Kidney epithelial cell (primary cell): ENCODE measurements around the gene MERTK. TPM values are rescaled to one million over a fixed set of nuclear protein-coding genes. Genes with fewer than 3 reads are reported as not detected.

ENCODE experiments used
- DNase-seq: peaks from one replicate; pipeline ENCODE4 v3.0.0-alpha.2; 2010; ENCODE audit warnings: low read depth
- H3K27me3 ChIP-seq: 2 replicates; pipeline ENCODE4 v1.6.0; 2011; ENCODE audit warnings: low read length; ENCODE audit not compliant: control insufficient read depth, insufficient read depth
- H3K36me3 ChIP-seq: 2 replicates; pipeline ENCODE4 v1.5.1; 2011; ENCODE audit warnings: low read length; ENCODE audit not compliant: control insufficient read depth, insufficient read depth
- H3K4me3 ChIP-seq: 2 replicates; pipeline ENCODE4 v1.5.1; 2011; ENCODE audit warnings: low read depth, mild to moderate bottlenecking, control low read depth, low read length
- total RNA-seq: library from RNA; depleted of rRNA; stranded (reverse); fragments of >200 nt; gene quantifications from 2 replicates; pipeline ENCODE4 v1.2.3, GENCODE V29; 2015
- TF ChIP-seq, protein P1 (sequence below): IDR thresholded peaks from 2 replicates; pipeline ENCODE4 v1.5.1; 2011; ENCODE audit warnings: mild to moderate bottlenecking, moderate library complexity, low read length, control low read depth, inconsistent platforms; ENCODE audit not compliant: insufficient read depth, poor library complexity, severe bottlenecking

MERTK gene
- total RNA-seq, 1 donor from 2014 or later, result 4.1 TPM

DNA sequence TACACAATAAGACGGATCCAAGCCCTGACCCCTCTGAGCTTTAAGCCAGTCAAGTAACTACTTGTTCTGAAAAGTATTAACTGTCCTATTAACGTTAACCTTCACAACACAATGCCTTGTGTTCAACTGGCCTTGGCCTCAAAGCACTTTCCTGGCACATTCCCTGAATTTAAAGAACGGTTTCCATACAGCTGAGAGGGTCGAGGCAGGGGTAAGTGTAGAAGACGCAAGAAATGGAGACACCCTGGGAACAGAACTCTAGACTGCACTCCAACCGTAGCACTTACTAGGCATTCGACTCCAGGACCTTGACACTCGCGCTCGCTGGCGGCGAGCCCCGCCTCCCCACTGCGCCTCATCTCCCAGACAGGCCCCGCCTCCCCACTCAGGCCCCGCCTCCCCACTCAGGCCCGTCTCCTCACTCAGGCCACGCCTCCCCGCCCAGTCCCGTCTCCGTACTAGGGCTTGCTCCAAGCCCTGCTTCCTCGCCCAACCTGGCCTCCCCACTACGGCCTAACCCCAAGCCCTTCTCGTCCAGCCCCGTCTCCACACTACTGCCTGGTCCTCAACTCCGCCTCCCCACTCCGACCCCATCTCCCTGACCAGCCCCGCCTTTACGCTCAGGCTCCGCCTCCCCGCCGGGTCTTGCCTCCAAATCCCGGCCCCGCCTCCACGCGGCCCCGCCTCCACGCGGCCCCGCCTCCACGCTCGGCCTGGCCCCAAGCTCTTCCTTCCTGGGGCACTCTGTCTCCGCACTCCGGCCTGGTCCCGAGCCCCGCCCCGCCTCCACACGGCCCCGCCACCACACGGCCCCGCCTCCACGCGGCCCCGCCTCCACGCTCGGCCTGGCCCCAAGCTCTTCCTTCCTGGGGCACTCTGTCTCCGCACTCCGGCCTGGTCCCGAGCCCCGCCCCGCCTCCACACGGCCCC lies 155.8 kb downstream of the MERTK start:
- no peaks in the 10 kb centered on the region for H3K36me3 ChIP-seq
- H3K27me3 ChIP-seq, result no peaks in the 10 kb centered on the region
- peak; percentile 47 for DNase-seq
- peak overlapping the region; percentile 76 for H3K4me3 ChIP-seq
- TF ChIP-seq, protein P1, sequence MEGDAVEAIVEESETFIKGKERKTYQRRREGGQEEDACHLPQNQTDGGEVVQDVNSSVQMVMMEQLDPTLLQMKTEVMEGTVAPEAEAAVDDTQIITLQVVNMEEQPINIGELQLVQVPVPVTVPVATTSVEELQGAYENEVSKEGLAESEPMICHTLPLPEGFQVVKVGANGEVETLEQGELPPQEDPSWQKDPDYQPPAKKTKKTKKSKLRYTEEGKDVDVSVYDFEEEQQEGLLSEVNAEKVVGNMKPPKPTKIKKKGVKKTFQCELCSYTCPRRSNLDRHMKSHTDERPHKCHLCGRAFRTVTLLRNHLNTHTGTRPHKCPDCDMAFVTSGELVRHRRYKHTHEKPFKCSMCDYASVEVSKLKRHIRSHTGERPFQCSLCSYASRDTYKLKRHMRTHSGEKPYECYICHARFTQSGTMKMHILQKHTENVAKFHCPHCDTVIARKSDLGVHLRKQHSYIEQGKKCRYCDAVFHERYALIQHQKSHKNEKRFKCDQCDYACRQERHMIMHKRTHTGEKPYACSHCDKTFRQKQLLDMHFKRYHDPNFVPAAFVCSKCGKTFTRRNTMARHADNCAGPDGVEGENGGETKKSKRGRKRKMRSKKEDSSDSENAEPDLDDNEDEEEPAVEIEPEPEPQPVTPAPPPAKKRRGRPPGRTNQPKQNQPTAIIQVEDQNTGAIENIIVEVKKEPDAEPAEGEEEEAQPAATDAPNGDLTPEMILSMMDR, result no peak

DNA sequence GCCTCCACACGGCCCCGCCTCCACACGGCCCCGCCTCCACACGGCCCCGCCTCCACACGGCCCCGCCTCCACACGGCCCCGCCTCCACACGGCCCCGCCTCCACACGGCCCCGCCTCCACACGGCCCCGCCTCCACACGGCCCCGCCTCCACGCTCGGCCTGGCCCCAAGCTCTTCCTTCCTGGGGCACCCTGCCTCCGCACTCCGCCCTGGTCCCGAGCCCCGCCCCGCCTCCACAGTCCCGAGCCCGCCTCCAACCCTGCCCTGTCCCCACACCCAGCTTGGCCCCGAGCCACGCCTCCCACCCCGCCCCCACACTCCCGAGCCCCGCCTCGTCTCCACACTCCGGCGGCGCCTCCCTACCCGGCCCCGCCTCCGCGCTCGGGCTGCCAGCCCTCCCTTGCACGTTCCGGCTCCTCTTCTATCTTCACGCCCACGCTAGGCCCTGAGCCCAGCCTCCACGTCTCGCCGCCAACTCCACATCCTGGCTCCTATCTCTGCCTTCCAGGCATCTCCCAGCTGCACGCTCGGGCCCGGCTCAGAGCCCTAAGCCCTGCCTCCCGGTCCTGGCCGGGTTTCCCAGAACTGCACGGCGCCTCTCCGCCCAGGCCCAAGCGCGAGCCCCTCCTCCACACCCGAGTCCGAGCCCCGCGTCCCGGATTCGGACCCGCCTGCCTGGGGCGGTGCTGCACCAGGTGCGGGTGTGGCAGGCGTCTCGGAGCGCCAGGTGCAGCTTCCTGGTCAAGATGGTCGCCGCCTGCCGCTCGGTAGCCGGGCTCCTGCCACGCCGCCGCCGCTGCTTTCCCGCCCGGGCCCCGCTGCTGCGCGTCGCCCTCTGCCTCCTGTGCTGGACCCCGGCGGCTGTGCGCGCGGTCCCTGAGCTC lies 156.7 kb downstream of the MERTK start, which contains the start of gene TMEM87B:
Gene TMEM87B, plus strand, starts transcription at position 423 of the 883 bp plus-strand sequence. Its CDS starts 323 bp downstream, at position 746.
- Histone ChIP-seq H3K27me3 (no peaks in the 10 kb centered on the region), H3K4me3 (peak within 1 kb of the TSS; percentile 76), H3K36me3 (no peaks in the 10 kb centered on the region)
- DNase-seq, result peak; percentile 74
- TF ChIP-seq, protein P1, result no peak

DNA sequence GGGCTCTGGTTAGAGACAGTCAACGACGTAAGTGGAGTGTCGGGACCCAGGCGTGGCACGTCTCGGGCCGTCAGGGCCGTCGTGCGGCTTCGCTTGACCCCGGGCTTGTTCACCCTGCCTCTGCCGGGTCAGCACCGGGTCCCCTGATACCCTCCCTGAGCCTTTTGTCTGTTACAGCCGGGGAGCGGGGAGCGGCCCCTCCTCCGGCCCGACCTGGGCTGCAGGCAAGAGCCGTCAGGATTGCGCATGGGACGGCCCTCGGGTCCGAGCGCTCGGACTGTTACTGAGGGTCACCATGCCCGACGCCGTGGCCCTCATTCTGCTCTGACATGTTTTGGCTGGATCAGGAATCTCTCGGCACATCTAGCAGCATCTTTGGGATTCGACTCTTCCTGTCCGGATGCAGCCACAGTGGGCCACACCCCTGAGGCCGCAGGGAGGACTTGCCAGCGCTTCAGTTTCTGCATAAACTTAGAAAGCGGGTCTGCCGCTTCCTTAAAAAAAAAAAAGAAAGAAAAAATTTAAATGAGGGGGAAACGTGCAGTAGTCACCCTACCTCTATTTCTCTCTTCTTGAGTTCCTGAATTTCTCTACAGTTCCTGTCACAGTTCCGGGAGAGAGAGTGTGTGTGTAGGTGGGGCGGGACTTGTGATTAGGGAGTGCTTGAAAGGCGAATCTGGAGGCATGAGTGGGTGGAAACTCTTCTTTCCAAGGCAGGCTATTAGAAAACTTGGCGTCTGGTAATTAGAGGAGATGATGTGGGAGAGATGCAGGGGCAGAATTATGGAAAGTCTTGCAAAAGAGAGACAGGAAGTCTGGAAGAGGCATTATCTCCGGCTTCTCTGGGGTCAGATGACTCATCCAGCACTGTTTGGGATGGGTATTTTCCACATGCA lies 157.6 kb downstream of the MERTK start:
- H3K27me3 ChIP-seq, result no peaks in the 10 kb centered on the region
- H3K36me3 ChIP-seq, result no peaks in the 10 kb centered on the region
- H3K4me3 ChIP-seq, result peak overlapping the region; percentile 72
- DNase-seq, result peak; percentile 51
- TF ChIP-seq, protein P1, result no peak

DNA sequence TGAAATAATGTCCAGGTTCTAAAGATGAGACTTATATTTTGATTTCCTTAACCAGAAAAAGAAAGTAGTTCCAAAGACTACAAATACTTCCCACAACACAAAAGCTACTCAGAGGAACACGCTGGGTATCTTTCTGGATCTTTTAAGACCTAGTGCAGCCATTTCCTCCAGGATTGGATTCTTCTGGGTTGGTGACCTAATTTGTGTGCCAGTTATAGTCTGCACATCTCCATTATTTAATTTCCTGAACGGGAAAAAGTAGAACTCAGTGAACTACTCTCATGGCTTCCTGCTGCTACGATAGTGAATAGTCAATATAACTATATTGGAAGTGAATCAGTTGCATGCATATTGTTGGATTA lies 158.2 kb downstream of the MERTK start:
- Histone ChIP-seq H3K36me3 (no peaks in the 10 kb centered on the region), H3K27me3 (no peaks in the 10 kb centered on the region), H3K4me3 (peak overlapping the region; percentile 72)
- DNase-seq, result no peak
- TF ChIP-seq, protein P1, result no peak

DNA sequence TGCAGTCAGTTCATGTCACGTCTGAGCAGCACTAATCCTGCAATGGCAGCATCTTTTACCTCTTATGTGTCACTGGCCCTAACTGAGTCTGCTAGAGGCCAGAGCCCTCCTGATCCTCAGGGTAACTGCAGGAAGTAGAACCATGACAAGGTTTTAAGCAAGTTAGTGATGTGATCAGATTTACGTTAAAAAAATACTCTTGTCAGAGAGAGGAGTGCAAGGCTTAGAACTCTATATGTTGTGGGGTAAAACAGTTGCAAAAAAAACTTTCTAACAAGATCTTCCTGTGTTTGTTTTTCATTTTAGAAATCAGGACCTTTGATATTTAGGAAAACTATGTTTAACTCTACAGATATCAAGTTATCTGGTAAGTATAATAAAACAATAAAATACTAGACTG lies 161.3 kb downstream of the MERTK start:
- no peak for DNase-seq
- TF ChIP-seq, protein P1, result no peak
- H3K27me3 ChIP-seq, result no peaks in the 10 kb centered on the region
- no peak overlapping the region for H3K4me3 ChIP-seq
- H3K36me3 ChIP-seq, result no peaks in the 10 kb centered on the region
